ENCODE data around the gene CUTC. TPM values are rescaled to one million over a fixed set of nuclear protein-coding genes. Genes with fewer than 3 reads are reported as not detected.

Gene CUTC
- total RNA-seq, 1 donor from 2014 or later: 13.0 TPM

DNA sequence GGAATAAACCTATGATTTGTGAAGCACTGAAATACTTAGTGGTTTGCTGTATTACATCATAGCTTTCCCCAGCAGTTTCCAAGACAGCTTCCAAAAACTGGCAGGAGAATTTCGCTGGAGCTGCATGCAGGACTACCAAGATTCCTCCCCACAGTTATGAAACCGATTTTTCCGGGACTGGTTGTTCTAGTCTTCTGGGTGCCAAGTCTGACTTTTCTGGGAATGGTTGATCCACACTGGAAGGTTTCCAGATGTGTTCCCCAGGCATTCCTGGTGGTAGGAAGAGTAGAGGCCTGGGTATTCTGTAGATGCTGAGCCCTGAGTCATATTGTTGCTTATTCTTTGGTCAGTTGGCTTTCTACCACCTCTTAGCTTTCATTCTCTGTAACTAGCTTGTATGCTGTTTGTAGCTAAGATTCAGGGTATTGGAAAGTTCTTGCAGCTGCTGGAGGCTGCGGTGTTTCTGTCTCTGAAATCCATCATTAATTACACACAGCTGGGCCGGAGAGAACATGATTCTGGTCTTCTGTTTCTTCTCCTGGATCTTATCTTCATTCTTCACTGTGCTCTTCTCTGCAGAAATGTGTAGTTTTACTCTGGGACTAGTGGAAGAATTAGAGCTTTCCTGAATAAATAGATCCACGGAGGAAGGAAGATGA is 56.7 kb downstream of the CUTC start:
- Mint-ChIP-seq H3K36me3 (ENCODE audit: insufficient read depth) (no peaks in the 10 kb centered on the region), H3K4me1 (ENCODE audit: low read depth) (no peaks in the 10 kb centered on the region), H3K27me3 (no peaks in the 10 kb centered on the region), H3K9me3 (ENCODE audit: low read depth) (peaks cover 3% of the 10 kb centered on the region), H3K27ac (no peak overlapping the region), H3K4me3 (ENCODE audit: low read depth) (no peak overlapping the region)
- no peak for DNase-seq (ENCODE audit: low spot score, unreplicated experiment)
- TF ChIP-seq, protein P1, sequence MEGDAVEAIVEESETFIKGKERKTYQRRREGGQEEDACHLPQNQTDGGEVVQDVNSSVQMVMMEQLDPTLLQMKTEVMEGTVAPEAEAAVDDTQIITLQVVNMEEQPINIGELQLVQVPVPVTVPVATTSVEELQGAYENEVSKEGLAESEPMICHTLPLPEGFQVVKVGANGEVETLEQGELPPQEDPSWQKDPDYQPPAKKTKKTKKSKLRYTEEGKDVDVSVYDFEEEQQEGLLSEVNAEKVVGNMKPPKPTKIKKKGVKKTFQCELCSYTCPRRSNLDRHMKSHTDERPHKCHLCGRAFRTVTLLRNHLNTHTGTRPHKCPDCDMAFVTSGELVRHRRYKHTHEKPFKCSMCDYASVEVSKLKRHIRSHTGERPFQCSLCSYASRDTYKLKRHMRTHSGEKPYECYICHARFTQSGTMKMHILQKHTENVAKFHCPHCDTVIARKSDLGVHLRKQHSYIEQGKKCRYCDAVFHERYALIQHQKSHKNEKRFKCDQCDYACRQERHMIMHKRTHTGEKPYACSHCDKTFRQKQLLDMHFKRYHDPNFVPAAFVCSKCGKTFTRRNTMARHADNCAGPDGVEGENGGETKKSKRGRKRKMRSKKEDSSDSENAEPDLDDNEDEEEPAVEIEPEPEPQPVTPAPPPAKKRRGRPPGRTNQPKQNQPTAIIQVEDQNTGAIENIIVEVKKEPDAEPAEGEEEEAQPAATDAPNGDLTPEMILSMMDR (IDR thresholded peaks at IDR 0.05; ENCODE audit: unreplicated experiment): no peak

DNA sequence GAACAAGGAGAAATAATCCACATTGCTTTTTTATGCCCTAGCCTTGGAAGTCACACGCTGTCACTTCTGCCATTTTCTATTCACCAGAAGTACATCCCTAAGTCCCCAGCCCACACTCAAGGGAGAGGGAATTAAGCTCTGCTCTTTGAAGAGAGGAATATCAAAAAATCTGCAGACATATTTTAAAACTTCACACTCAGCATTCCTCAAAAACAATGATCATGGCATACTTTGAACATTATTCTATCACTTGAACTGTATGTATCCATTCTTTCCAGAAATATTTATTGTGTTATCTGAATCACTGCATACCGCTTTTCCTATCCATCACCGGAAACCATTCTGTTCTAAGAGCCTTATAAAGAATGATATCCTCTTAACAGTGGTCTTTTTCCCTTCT is 59.8 kb downstream of the CUTC start:
- Mint-ChIP-seq H3K36me3 (ENCODE audit: insufficient read depth) (no peaks in the 10 kb centered on the region), H3K4me1 (ENCODE audit: low read depth) (no peaks in the 10 kb centered on the region), H3K27me3 (peaks cover under 1% of the 10 kb centered on the region), H3K9me3 (ENCODE audit: low read depth) (peaks cover 3% of the 10 kb centered on the region), H3K4me3 (ENCODE audit: low read depth) (no peak overlapping the region), H3K27ac (no peak overlapping the region)
- no peak for DNase-seq (ENCODE audit: low spot score, unreplicated experiment)
- TF ChIP-seq, protein P1 (IDR thresholded peaks at IDR 0.05; ENCODE audit: unreplicated experiment): no peak

DNA sequence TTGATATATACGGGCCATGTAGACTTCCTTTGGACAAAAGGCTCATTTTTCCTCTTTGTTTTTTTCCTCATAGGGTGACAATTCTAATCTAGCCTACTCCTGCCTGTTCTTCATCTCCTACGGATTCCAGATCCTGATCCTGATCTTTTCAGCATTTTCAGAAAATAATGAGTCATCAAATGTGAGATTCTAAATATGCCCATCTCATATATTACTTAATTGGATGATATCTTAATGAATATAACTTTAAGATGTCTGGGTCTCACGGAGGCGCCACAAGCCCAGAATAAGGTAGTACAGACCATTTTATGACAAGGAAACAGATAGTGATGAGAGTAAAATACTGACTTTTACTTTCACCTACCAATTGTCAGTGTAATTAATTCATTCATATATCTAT is 61.8 kb downstream of the CUTC start:
- DNase-seq (ENCODE audit: low spot score, unreplicated experiment): no peak

DNA sequence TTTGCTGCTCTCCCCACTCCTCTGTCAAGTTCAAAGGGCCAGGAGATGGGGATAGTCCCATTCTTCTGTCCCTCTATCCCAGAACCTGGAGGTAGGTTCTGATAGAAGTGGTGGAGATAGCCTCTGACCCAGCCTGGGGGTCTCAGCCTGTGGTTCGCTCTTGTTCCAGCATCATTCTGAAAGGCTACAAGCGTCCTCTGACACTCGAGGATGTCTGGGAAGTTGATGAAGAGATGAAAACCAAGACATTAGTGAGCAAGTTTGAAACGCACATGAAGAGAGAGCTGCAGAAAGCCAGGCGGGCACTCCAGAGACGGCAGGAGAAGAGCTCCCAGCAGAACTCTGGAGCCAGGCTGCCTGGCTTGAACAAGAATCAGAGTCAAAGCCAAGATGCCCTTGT is 64.9 kb downstream of the CUTC start:
- DNase-seq (ENCODE audit: low spot score, unreplicated experiment): no peak
- Mint-ChIP-seq H3K4me1 (ENCODE audit: low read depth) (no peaks in the 10 kb centered on the region), H3K36me3 (ENCODE audit: insufficient read depth) (no peaks in the 10 kb centered on the region), H3K4me3 (ENCODE audit: low read depth) (no peak overlapping the region), H3K27me3 (peaks cover 10% of the 10 kb centered on the region), H3K9me3 (ENCODE audit: low read depth) (no peaks in the 10 kb centered on the region), H3K27ac (no peak overlapping the region)
- TF ChIP-seq, protein P1 (IDR thresholded peaks at IDR 0.05; ENCODE audit: unreplicated experiment): no peak

More for the DNA sequence above, 61.8 kb downstream of the CUTC start:
- no peaks in the 10 kb centered on the region for H3K9me3 Mint-ChIP-seq (ENCODE audit: low read depth)
- no peak overlapping the region for H3K4me3 Mint-ChIP-seq (ENCODE audit: low read depth)
- peaks cover 10% of the 10 kb centered on the region for H3K27me3 Mint-ChIP-seq
- H3K27ac Mint-ChIP-seq: no peak overlapping the region
- no peaks in the 10 kb centered on the region for H3K4me1 Mint-ChIP-seq (ENCODE audit: low read depth)
- TF ChIP-seq, protein P1 (IDR thresholded peaks at IDR 0.05; ENCODE audit: unreplicated experiment): no peak
- H3K36me3 Mint-ChIP-seq (ENCODE audit: insufficient read depth): no peaks in the 10 kb centered on the region

DNA sequence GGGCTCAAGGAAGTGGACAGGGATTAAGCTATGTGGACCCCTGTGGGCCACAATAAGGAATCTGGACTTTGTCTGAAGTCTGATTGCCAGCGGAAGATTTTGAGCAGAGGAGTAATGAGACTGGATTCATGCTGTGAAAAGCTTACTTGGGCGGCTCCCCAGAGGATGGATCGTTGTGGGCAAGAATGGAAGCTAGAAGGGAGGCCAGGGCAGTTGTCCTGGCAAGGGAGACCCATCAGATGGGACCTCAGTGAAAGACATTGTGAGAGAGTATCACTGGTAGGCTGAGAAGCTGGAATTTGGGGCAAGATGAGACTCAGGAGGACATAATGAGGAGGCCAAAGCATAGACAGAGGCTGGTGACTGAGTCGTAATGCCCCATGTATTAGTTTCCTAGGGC is 66.0 kb downstream of the CUTC start:
- TF ChIP-seq, protein P1 (IDR thresholded peaks at IDR 0.05; ENCODE audit: unreplicated experiment): no peak
- Mint-ChIP-seq H3K36me3 (ENCODE audit: insufficient read depth) (no peaks in the 10 kb centered on the region), H3K4me1 (ENCODE audit: low read depth) (no peaks in the 10 kb centered on the region), H3K27ac (no peak overlapping the region), H3K27me3 (peaks cover 10% of the 10 kb centered on the region), H3K9me3 (ENCODE audit: low read depth) (no peaks in the 10 kb centered on the region), H3K4me3 (ENCODE audit: low read depth) (no peak overlapping the region)
- no peak for DNase-seq (ENCODE audit: low spot score, unreplicated experiment)
